HepG2 (cell line): ENCODE data around the gene ABCB9. TPM values are rescaled to one million over a fixed set of nuclear protein-coding genes. Genes with fewer than 3 reads are reported as not detected.

Experiments
- CEBPG ChIP-seq: IDR thresholded peaks from 2 replicates; pipeline ENCODE4 v1.6.1; 2016
- ERF ChIP-seq: IDR thresholded peaks from 2 replicates; pipeline ENCODE4 v1.6.1; 2018; ENCODE audit warnings: missing biosample characterization, missing genetic modification reagents
- FOXA1 ChIP-seq, 2 experiments: fragments of 450-650 bp in 1 of 2; sonication (generic) in 1 of 2; formaldehyde crosslinking in 1 of 2; IDR thresholded peaks; 2 replicates each; pipeline versions ENCODE4 v1.4.0 to v1.6.1; 2016 to 2020; ENCODE audit warnings: missing genetic modification reagents in 1 of 2
- HNF4A ChIP-seq: sonication (generic); formaldehyde crosslinking; IDR thresholded peaks from 2 replicates; pipeline ENCODE4 v1.4.0; 2020; ENCODE audit warnings: missing genetic modification reagents
- ISX ChIP-seq: sonication (generic); formaldehyde crosslinking; conservative IDR thresholded peaks from 2 replicates; pipeline ENCODE4 v1.5.0; 2020; ENCODE audit warnings: missing genetic modification reagents
- KLF6 ChIP-seq: IDR thresholded peaks from 2 replicates; pipeline ENCODE4 v1.8.0; 2016; ENCODE audit warnings: missing biosample characterization, missing genetic modification reagents
- SOX13 ChIP-seq, 3 experiments: fragments of 450-650 bp in 1 of 3; sonication (generic) in 1 of 3; formaldehyde crosslinking in 1 of 3; IDR thresholded peaks in 2 of 3; conservative IDR thresholded peaks in 1 of 3; 2 replicates each; pipeline versions ENCODE4 v1.5.0 to v1.6.1; 2016 to 2020; ENCODE audit warnings: antibody characterized with exemption in 1 of 3, mild to moderate bottlenecking in 1 of 3, missing compliant biosample characterization in 1 of 3, missing genetic modification reagents in 1 of 3, moderate library complexity in 1 of 3
- YEATS4 ChIP-seq: sonication (generic); formaldehyde crosslinking; IDR thresholded peaks from 2 replicates; pipeline ENCODE4 v1.4.0; 2020; ENCODE audit warnings: missing genetic modification reagents, borderline replicate concordance
- ZBTB3 ChIP-seq: sonication (generic); formaldehyde crosslinking; IDR thresholded peaks from 2 replicates; pipeline ENCODE4 v1.4.0; 2020; ENCODE audit warnings: low read depth, mild to moderate bottlenecking, moderate library complexity, missing genetic modification reagents, borderline replicate concordance
- ZBTB7A ChIP-seq: sonication (generic); formaldehyde crosslinking; IDR thresholded peaks from 2 replicates; pipeline ENCODE4 v1.8.0; 2022; ENCODE audit warnings: mild to moderate bottlenecking, missing genetic modification reagents
- ZNF747 ChIP-seq: sonication (generic); formaldehyde crosslinking; IDR thresholded peaks from 2 replicates; pipeline ENCODE4 v1.8.1; 2023; ENCODE audit warnings: missing genetic modification reagents, mild to moderate bottlenecking, borderline replicate concordance
- polyA plus RNA-seq, 8 experiments: library from polyadenylated mRNA; depleted of rRNA in 3 of 8; stranded (reverse) in 7 of 8; unstranded in 1 of 8; fragments of >200 nt; fragmentation: Illumina TruSeq in 4 of 8; extraction: Trizol in 4 of 8; gene quantifications; 2 replicates each; pipeline versions ENCODE4 v1.2.1 to v1.2.3, GENCODE V29; 2011 to 2016; ENCODE audit warnings: low read depth in 4 of 8, missing spikeins in 1 of 8, mixed read lengths in 1 of 8; ENCODE audit not compliant: insufficient read depth in 1 of 8
- total RNA-seq, 5 experiments: library from RNA; depleted of rRNA; stranded (reverse); fragments of >200 nt; fragmentation: Illumina TruSeq; extraction: Trizol; gene quantifications; 2 replicates each; pipeline ENCODE4 v1.2.3, GENCODE V29; 2016; ENCODE audit warnings: low read depth in 1 of 5
- TF ChIP-seq, protein P1 (sequence below): sonication (generic); formaldehyde crosslinking; IDR thresholded peaks from 2 replicates; pipeline ENCODE4 v1.4.0; 2020; ENCODE audit warnings: missing genetic modification reagents, borderline replicate concordance
- TF ChIP-seq, protein P2 (sequence below): sonication (generic); formaldehyde crosslinking; IDR thresholded peaks from 2 replicates; pipeline ENCODE4 v1.4.0; 2020; ENCODE audit warnings: missing genetic modification reagents
- TF ChIP-seq, protein P3 (sequence below): sonication (generic); formaldehyde crosslinking; IDR thresholded peaks from 2 replicates; pipeline ENCODE4 v1.4.0; 2020; ENCODE audit warnings: missing genetic modification reagents, mild to moderate bottlenecking, borderline replicate concordance
- TF ChIP-seq, protein P4 (sequence below): sonication (generic); formaldehyde crosslinking; IDR thresholded peaks from 2 replicates; pipeline ENCODE4 v1.4.0; 2020; ENCODE audit warnings: missing genetic modification reagents, borderline replicate concordance

ABCB9 gene
- total and polyA plus RNA-seq, 2 of the 13 experiments (the other 11 are each of a cell fraction or from before 2014, with no cell fraction given), result 5.1 to 6.0 TPM

DNA sequence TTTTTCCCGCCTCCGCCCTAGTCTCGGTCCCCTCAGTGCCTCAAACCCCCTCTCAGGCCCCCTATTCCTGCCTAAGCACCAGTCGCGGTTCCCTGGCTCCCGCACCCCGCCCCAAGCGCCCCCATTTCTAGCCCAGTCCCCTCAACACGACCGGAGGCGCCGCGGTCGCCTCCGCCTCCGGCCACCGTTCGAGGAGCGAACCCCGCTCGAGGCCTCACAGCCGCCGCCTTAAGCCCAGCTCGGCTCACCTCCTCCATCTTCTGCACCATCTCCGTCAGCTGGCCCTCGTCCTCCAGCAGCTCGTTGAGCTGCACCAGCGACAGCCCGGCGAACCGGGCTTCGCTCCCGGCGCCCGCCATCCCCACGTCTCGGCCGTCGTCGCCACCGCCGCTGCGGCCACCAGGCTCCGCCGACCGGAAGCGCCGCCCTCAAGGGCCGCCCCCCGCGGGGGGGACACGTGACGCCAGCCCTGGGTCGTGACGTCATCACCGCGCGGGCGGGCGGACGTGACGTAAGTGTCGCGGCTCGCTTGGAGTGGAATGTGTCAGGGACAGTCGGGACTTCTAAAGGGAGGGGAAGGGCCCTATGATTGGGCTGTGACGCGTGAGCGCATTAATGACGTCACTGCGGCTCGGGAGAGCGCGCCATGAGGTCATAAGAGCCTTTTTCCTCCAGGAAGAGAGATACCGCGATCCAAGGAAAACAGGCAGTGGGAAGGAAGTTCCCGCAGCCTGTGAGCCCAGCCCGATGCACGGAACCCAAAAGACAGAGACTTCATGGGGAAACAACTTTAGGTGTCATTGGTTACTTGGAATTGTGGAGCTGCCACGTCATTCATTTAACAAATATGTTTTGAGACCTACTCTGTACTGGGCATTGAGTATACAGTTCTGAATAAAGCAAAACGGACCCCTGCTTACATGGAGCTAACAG lies 70.3 kb downstream of the ABCB9 start, which contains the start of gene VPS37B (continued):
- TF ChIP-seq, protein P1, sequence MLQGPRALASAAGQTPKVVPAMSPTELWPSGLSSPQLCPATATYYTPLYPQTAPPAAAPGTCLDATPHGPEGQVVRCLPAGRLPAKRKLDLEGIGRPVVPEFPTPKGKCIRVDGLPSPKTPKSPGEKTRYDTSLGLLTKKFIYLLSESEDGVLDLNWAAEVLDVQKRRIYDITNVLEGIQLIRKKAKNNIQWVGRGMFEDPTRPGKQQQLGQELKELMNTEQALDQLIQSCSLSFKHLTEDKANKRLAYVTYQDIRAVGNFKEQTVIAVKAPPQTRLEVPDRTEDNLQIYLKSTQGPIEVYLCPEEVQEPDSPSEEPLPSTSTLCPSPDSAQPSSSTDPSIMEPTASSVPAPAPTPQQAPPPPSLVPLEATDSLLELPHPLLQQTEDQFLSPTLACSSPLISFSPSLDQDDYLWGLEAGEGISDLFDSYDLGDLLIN (CRISPR knock-in tag), result no peak
- TF ChIP-seq, protein P2, sequence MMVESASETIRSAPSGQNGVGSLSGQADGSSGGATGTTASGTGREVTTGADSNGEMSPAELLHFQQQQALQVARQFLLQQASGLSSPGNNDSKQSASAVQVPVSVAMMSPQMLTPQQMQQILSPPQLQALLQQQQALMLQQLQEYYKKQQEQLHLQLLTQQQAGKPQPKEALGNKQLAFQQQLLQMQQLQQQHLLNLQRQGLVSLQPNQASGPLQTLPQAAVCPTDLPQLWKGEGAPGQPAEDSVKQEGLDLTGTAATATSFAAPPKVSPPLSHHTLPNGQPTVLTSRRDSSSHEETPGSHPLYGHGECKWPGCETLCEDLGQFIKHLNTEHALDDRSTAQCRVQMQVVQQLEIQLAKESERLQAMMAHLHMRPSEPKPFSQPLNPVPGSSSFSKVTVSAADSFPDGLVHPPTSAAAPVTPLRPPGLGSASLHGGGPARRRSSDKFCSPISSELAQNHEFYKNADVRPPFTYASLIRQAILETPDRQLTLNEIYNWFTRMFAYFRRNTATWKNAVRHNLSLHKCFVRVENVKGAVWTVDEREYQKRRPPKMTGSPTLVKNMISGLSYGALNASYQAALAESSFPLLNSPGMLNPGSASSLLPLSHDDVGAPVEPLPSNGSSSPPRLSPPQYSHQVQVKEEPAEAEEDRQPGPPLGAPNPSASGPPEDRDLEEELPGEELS (CRISPR knock-in tag), result no peak
- TF ChIP-seq FOXA1 (IDR thresholded peaks at IDR 0.05) (no peak), FOXA1 (CRISPR knock-in tag; IDR thresholded peaks at IDR 0.05) (no peak), ERF (CRISPR knock-in tag) (peak; percentile 31; the same call in 1 of the 2 replicates), ZBTB7A (CRISPR knock-in tag) (no peak), YEATS4 (CRISPR knock-in tag) (peak; percentile 32; the same call in 1 of the 2 replicates), ZNF747 (no peak), ISX (no peak), HNF4A (CRISPR knock-in tag) (no peak), KLF6 (no peak), CEBPG (CRISPR knock-in tag) (no peak), ZBTB3 (CRISPR knock-in tag) (no peak), SOX13 (IDR thresholded peaks at IDR 0.05) (no peak), SOX13 (CRISPR knock-in tag; conservative IDR thresholded peaks at IDR 0.05 in 1 of 2, IDR thresholded peaks at IDR 0.05 in 1 of 2) (peak in 1 of 2 experiments; percentile 29; a peak in 1 of 4 replicates)
- TF ChIP-seq, protein P3, sequence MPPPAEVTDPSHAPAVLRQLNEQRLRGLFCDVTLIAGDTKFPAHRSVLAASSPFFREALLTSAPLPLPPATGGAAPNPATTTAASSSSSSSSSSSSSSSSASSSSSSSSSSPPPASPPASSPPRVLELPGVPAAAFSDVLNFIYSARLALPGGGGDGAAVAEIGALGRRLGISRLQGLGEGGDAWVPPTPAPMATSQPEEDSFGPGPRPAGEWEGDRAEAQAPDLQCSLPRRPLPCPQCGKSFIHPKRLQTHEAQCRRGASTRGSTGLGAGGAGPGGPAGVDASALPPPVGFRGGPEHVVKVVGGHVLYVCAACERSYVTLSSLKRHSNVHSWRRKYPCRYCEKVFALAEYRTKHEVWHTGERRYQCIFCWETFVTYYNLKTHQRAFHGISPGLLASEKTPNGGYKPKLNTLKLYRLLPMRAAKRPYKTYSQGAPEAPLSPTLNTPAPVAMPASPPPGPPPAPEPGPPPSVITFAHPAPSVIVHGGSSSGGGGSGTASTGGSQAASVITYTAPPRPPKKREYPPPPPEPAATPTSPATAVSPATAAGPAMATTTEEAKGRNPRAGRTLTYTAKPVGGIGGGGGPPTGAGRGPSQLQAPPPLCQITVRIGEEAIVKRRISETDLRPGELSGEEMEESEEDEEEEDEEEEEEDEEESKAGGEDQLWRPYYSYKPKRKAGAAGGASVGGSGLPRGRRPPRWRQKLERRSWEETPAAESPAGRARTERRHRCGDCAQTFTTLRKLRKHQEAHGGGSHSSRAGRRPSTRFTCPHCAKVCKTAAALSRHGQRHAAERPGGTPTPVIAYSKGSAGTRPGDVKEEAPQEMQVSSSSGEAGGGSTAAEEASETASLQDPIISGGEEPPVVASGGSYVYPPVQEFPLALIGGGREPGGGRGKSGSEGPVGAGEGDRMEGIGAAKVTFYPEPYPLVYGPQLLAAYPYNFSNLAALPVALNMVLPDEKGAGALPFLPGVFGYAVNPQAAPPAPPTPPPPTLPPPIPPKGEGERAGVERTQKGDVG, result no peak; the same call in 1 of the 2 replicates
- TF ChIP-seq, protein P4, sequence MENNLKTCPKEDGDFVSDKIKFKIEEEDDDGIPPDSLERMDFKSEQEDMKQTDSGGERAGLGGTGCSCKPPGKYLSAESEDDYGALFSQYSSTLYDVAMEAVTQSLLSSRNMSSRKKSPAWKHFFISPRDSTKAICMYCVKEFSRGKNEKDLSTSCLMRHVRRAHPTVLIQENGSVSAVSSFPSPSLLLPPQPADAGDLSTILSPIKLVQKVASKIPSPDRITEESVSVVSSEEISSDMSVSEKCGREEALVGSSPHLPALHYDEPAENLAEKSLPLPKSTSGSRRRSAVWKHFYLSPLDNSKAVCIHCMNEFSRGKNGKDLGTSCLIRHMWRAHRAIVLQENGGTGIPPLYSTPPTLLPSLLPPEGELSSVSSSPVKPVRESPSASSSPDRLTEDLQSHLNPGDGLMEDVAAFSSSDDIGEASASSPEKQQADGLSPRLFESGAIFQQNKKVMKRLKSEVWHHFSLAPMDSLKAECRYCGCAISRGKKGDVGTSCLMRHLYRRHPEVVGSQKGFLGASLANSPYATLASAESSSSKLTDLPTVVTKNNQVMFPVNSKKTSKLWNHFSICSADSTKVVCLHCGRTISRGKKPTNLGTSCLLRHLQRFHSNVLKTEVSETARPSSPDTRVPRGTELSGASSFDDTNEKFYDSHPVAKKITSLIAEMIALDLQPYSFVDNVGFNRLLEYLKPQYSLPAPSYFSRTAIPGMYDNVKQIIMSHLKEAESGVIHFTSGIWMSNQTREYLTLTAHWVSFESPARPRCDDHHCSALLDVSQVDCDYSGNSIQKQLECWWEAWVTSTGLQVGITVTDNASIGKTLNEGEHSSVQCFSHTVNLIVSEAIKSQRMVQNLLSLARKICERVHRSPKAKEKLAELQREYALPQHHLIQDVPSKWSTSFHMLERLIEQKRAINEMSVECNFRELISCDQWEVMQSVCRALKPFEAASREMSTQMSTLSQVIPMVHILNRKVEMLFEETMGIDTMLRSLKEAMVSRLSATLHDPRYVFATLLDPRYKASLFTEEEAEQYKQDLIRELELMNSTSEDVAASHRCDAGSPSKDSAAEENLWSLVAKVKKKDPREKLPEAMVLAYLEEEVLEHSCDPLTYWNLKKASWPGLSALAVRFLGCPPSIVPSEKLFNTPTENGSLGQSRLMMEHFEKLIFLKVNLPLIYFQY (CRISPR knock-in tag), result no peak
